Measurements from ENCODE around the gene WDR86. TPM values are rescaled to one million over a fixed set of nuclear protein-coding genes. Genes with fewer than 3 reads are reported as not detected.

WDR86 gene
- total and polyA plus RNA-seq, 4 donors = 0.18 to 4.4 (median 2.8) TPM; not detected in 1

DNA sequence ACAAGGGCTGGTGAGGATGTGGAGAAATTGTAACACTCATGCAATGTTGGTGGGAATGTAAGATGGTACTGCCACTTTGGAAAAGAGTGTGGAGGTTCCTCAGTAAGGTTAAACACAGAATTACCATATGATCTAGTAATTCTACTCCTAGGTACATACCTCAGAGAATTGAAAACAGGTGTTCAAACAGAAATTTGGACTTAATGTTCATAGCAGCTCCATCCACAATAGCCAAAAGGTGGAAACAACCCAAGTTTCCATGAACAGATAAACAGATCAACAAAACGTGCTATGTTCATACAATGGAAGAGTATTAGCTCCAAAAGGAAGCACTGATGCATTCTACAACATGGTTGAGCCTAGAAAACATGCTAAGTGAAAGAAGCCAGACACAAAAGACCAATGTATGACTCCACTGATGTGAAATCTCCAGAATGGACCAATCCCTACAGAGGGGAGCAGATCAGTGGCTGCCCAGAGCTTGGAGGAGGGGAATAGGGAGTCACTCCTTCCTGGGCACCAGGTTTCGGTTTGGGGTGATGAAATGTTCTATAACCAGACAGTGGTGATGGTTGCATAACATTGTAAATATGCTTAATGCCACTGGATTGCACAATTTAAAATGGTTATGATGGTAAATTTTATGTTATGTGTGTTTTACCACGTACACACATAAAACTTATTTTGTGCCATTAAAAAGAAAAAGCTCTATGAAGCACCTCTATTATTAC, 5.7 kb upstream of the WDR86 start:
- Histone ChIP-seq H3K36me3 (ENCODE audit: control insufficient read depth in 1 of 2, insufficient read depth in 2 of 2, low read length in 1 of 2) (no peaks in the 10 kb centered on the region), H3K4me1 (ENCODE audit: control insufficient read depth in 1 of 2, insufficient read depth in 2 of 2, low read length in 2 of 2) (no peaks in the 10 kb centered on the region), H3K9me3 (ENCODE audit: control insufficient read depth, low read length) (peaks cover 5% of the 10 kb centered on the region), H3K27me3 (ENCODE audit: control insufficient read depth in 1 of 2, insufficient read depth in 2 of 2, low read length in 1 of 2) (no peaks in the 10 kb centered on the region), H3K4me3 (ENCODE audit: low read length in 2 of 2) (no peak overlapping the region), H3K27ac (ENCODE audit: low read depth in 1 of 2, low read length in 2 of 2) (no peak overlapping the region)
- ATAC-seq (ENCODE audit: low FRiP score) (no peak), DNase-seq (peak in 1 of 2 donors; percentile 33)
- 80 to 81% methylated on average over 3 of the region's 3 CpGs for WGBS, 2 donors
- intact Hi-C loops (cut with DNase I) = no loop called here

- Histone ChIP-seq H3K27ac (ENCODE audit: low read depth in 1 of 2, low read length in 2 of 2) (no peak overlapping the region), H3K4me1 (ENCODE audit: control insufficient read depth in 1 of 2, insufficient read depth in 2 of 2, low read length in 2 of 2) (no peaks in the 10 kb centered on the region), H3K36me3 (ENCODE audit: control insufficient read depth in 1 of 2, insufficient read depth in 2 of 2, low read length in 1 of 2) (no peaks in the 10 kb centered on the region), H3K9me3 (ENCODE audit: control insufficient read depth, low read length) (no peaks in the 10 kb centered on the region), H3K4me3 (ENCODE audit: low read length in 2 of 2) (no peak overlapping the region), H3K27me3 (ENCODE audit: control insufficient read depth in 1 of 2, insufficient read depth in 2 of 2, low read length in 1 of 2) (peaks cover 0 to 2% of the 10 kb centered on the region in 2 donors)
- DNase-seq (no peak), ATAC-seq (ENCODE audit: low FRiP score) (no peak)
- intact Hi-C loops (cut with DNase I) = no loop called here
- 94 to 98% methylated on average over 4 of the region's 4 CpGs for WGBS, 2 donors
These were observed 3.4 kb upstream of the WDR86 start for GRCh38 chr7:151413241-151413640.

DNA sequence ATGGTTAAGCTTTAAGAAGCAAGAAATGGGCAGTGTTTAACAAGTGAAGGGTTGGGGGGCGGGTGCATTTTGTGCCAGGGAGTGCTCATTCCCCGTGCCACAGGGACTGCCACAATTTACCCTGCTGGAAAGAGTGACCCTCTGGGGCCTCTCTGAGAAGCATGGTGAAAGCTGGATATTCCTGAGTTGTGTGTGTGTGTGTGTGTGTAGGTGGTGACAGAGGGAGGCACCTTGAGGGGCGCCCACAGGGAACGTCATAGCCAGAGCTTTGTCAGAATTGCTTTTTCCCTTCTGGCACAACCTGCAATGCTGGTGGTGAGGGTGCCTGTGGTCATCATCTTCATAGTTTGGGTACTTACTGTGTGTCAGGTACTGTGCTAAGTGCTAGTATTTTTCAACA, 2.5 kb upstream of the WDR86 start:
- DNase-seq (no peak), ATAC-seq (ENCODE audit: low FRiP score) (no peak)
- Histone ChIP-seq H3K36me3 (ENCODE audit: control insufficient read depth in 1 of 2, insufficient read depth in 2 of 2, low read length in 1 of 2) (no peaks in the 10 kb centered on the region), H3K4me3 (ENCODE audit: low read length in 2 of 2) (no peak overlapping the region), H3K27me3 (ENCODE audit: control insufficient read depth in 1 of 2, insufficient read depth in 2 of 2, low read length in 1 of 2) (peaks cover 0 to 2% of the 10 kb centered on the region in 2 donors), H3K9me3 (ENCODE audit: control insufficient read depth, low read length) (no peaks in the 10 kb centered on the region), H3K4me1 (ENCODE audit: control insufficient read depth in 1 of 2, insufficient read depth in 2 of 2, low read length in 2 of 2) (no peaks in the 10 kb centered on the region), H3K27ac (ENCODE audit: low read depth in 1 of 2, low read length in 2 of 2) (no peak overlapping the region)
- intact Hi-C loops (cut with DNase I) = no loop called here
- WGBS, 2 donors = 80 to 83% methylated on average over 4 of the region's 4 CpGs

DNA sequence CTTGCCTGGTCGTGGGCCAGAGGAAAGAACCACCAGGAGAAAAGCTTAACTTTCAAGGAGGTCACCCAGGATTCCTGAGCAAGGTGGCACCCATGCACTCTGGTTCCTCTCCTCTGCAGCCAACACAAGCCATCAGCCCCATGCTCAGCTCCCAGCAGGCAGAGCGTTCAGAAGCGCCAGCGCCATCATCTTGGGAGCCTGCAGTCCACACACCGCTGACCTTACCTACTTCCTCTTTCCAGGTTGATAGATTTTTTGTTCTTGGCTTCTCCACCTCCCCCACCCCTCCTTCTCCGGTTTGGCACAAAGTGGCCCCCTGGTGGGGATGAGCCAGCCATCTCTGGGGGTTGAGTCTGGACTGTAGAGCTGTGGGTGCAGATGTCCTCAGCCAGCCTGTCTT, 1.7 kb upstream of the WDR86 start:
- WGBS, 2 donors = 85 to 91% methylated on average over 6 of the region's 6 CpGs
- H3K4me3 ChIP-seq (ENCODE audit: low read length in 2 of 2) = no peak overlapping the region
- no peaks in the 10 kb centered on the region for H3K9me3 ChIP-seq (ENCODE audit: control insufficient read depth, low read length)
- H3K4me1 ChIP-seq (ENCODE audit: control insufficient read depth in 1 of 2, insufficient read depth in 2 of 2, low read length in 2 of 2) = no peaks in the 10 kb centered on the region
- DNase-seq = no peak
- no peaks in the 10 kb centered on the region for H3K36me3 ChIP-seq (ENCODE audit: control insufficient read depth in 1 of 2, insufficient read depth in 2 of 2, low read length in 1 of 2)
- intact Hi-C loops (cut with DNase I) = no loop called here
- H3K27me3 ChIP-seq (ENCODE audit: control insufficient read depth in 1 of 2, insufficient read depth in 2 of 2, low read length in 1 of 2) = peaks cover 0 to 2% of the 10 kb centered on the region in 2 donors
- ATAC-seq (ENCODE audit: low FRiP score) = no peak
- no peak overlapping the region for H3K27ac ChIP-seq (ENCODE audit: low read depth in 1 of 2, low read length in 2 of 2)

- intact Hi-C loops (cut with DNase I) = no loop called here
- ATAC-seq (ENCODE audit: low FRiP score) (peak; percentile 33), DNase-seq (no peak)
- H3K9me3 ChIP-seq (ENCODE audit: control insufficient read depth, low read length) = no peaks in the 10 kb centered on the region
- no peaks in the 10 kb centered on the region for H3K4me1 ChIP-seq (ENCODE audit: control insufficient read depth in 1 of 2, insufficient read depth in 2 of 2, low read length in 2 of 2)
- peaks cover 0 to 2% of the 10 kb centered on the region in 2 donors for H3K27me3 ChIP-seq (ENCODE audit: control insufficient read depth in 1 of 2, insufficient read depth in 2 of 2, low read length in 1 of 2)
- WGBS, 2 donors = 30 to 31% methylated on average over 52 to 55 of the region's 55 CpGs
- no peak overlapping the region for H3K27ac ChIP-seq (ENCODE audit: low read depth in 1 of 2, low read length in 2 of 2)
- no peaks in the 10 kb centered on the region for H3K36me3 ChIP-seq (ENCODE audit: control insufficient read depth in 1 of 2, insufficient read depth in 2 of 2, low read length in 1 of 2)
- peak overlapping the region in 1 of 2 donors; percentile 27 for H3K4me3 ChIP-seq (ENCODE audit: low read length in 2 of 2)
These were observed 860 bp upstream of the WDR86 start for GRCh38 chr7:151410405-151411390.

DNA sequence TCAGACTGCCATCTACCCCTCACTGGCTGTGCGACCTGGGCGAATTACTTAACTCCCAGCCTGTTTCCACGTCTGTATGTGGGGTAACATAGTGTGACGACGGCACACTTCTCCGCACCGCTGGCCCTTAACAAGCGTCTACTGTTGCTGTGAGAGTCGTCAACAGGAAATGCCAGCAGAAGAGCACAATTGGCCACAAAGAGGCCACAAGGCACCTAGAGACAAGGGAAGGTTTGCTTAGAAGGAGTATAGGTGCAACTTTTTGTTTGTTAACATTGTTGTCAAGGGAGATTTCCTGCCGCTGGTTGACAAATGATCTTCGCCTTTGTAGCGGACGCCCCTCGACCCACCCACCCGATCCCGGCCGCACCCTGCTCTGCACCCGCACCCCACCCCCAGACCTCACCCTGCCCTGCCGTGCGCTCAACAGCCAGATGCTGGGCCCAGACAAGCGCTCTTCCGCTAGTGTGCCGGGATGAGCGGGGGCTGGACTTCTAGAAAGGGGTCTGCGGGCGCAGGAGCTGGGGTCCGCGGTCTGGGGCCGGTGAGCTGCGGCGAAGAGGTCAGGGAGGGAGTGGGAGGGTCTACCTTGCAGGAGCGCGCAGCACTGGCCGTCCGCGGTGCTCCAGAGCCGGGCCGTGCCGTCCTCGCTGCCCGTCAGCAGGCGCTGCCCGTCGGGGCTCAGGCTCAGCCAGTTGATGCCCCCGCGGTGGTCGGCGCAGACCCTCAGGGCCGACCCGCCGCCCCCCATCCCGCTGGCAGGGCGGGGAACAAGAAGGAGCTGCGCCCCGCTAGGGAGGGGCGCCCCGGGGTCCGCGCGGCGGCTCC, 785 bp downstream of the WDR86 start:
- intact Hi-C loops (cut with DNase I) = no loop called here
- Histone ChIP-seq H3K4me1 (ENCODE audit: control insufficient read depth in 1 of 2, insufficient read depth in 2 of 2, low read length in 2 of 2) (no peaks in the 10 kb centered on the region), H3K27ac (ENCODE audit: low read depth in 1 of 2, low read length in 2 of 2) (no peak overlapping the region), H3K27me3 (ENCODE audit: control insufficient read depth in 1 of 2, insufficient read depth in 2 of 2, low read length in 1 of 2) (peaks cover 0 to 2% of the 10 kb centered on the region in 2 donors), H3K4me3 (ENCODE audit: low read length in 2 of 2) (no peak overlapping the region), H3K36me3 (ENCODE audit: control insufficient read depth in 1 of 2, insufficient read depth in 2 of 2, low read length in 1 of 2) (no peaks in the 10 kb centered on the region), H3K9me3 (ENCODE audit: control insufficient read depth, low read length) (no peaks in the 10 kb centered on the region)
- DNase-seq (no peak), ATAC-seq (ENCODE audit: low FRiP score) (no peak)
- WGBS, 2 donors = 27 to 29% methylated on average over 48 to 61 of the region's 61 CpGs

- no peak for ATAC-seq (ENCODE audit: low FRiP score)
- Histone ChIP-seq H3K4me1 (ENCODE audit: control insufficient read depth in 1 of 2, insufficient read depth in 2 of 2, low read length in 2 of 2) (no peaks in the 10 kb centered on the region), H3K4me3 (ENCODE audit: low read length in 2 of 2) (no peak overlapping the region), H3K27ac (ENCODE audit: low read depth in 1 of 2, low read length in 2 of 2) (no peak overlapping the region), H3K27me3 (ENCODE audit: control insufficient read depth in 1 of 2, insufficient read depth in 2 of 2, low read length in 1 of 2) (peaks cover 0 to 2% of the 10 kb centered on the region in 2 donors), H3K9me3 (ENCODE audit: control insufficient read depth, low read length) (no peaks in the 10 kb centered on the region), H3K36me3 (ENCODE audit: control insufficient read depth in 1 of 2, insufficient read depth in 2 of 2, low read length in 1 of 2) (no peaks in the 10 kb centered on the region)
- DNase-seq = no peak
- WGBS, 2 donors = 87 to 91% methylated on average over 7 of the region's 7 CpGs
- intact Hi-C loops (cut with DNase I) = no loop called here
These were observed 1.4 kb downstream of the WDR86 start for GRCh38 chr7:151408498-151408838.

GRCh38 chr7:151406886-151407583, 2.8 kb downstream of the WDR86 start:
- Histone ChIP-seq H3K4me3 (ENCODE audit: low read length in 2 of 2) (no peak overlapping the region), H3K36me3 (ENCODE audit: control insufficient read depth in 1 of 2, insufficient read depth in 2 of 2, low read length in 1 of 2) (no peaks in the 10 kb centered on the region), H3K27ac (ENCODE audit: low read depth in 1 of 2, low read length in 2 of 2) (no peak overlapping the region), H3K9me3 (ENCODE audit: control insufficient read depth, low read length) (no peaks in the 10 kb centered on the region), H3K27me3 (ENCODE audit: control insufficient read depth in 1 of 2, insufficient read depth in 2 of 2, low read length in 1 of 2) (peaks cover 0 to 2% of the 10 kb centered on the region in 2 donors), H3K4me1 (ENCODE audit: control insufficient read depth in 1 of 2, insufficient read depth in 2 of 2, low read length in 2 of 2) (no peaks in the 10 kb centered on the region)
- ATAC-seq (ENCODE audit: low FRiP score) (no peak), DNase-seq (no peak)
- intact Hi-C loops (cut with DNase I) = no loop called here
- WGBS, 2 donors = 93 to 96% methylated on average over 9 of the region's 9 CpGs

All from aorta (tissue), 5 donors.